ENCODE data around the gene BOD1.

Gene BOD1

DNA sequence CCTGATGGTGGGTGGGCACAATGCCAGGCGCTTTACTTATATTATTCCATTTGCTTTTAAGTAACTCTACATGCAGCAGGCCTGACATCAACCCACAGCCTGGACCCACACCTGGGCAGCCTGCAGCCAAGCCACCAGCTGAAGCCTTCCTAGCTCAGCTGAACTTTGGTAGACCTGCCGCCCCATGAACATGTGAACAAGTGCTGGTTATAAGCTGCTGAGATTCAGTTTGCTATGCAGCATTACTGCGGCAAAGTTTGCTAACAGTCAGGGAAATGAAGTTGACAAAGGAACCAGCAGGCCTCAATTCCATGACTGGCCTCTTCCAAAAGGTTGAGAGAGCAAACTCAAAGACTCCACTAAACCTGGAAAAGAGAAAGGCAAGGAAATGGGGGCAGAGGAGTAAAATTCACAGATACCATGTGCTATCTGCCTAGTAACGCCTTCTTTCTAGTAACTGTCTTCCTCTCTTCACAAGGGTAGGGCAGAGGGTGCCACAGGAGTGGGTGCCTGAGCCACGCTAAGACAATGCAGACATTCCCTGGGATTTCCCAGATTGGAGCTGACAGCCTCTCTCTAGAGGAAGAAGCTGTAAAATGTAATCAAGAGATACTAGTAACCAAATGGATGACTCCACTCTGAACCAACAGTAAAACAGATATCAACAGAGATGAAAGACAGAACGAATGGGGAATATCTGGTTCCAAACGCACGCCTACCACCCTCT, 2.9 kb downstream of the BOD1 start:
- Histone ChIP-seq H3K27me3 (ENCODE audit: control insufficient read depth, insufficient read depth, low read length) (no peaks in the 10 kb centered on the region), H3K4me3 (ENCODE audit: low read depth, low read length) (0 out of 2 replicates have a peak overlapping the region, but pooled peaks have one; percentile 91), H3K4me1 (ENCODE audit: control insufficient read depth, insufficient read depth, low read length) (peaks cover 28% of the 10 kb centered on the region), H3K27ac (ENCODE audit: low read depth, low read length) (no peak overlapping the region), H3K9ac (ENCODE audit: low read length) (no peak overlapping the region), H3K36me3 (ENCODE audit: control insufficient read depth, insufficient read depth, low read length) (peaks cover 56% of the 10 kb centered on the region), H3K9me3 (ENCODE audit: control insufficient read depth, insufficient read depth, low read depth, low read length) (no peaks in the 10 kb centered on the region)

GRCh38 chr5:173612948-173613347, 3.5 kb downstream of the BOD1 start:
- Histone ChIP-seq H3K9ac (ENCODE audit: low read length) (no peak overlapping the region), H3K27me3 (ENCODE audit: control insufficient read depth, insufficient read depth, low read length) (no peaks in the 10 kb centered on the region), H3K36me3 (ENCODE audit: control insufficient read depth, insufficient read depth, low read length) (peaks cover 62% of the 10 kb centered on the region), H3K4me3 (ENCODE audit: low read depth, low read length) (no peak overlapping the region), H3K9me3 (ENCODE audit: control insufficient read depth, insufficient read depth, low read depth, low read length) (no peaks in the 10 kb centered on the region), H3K4me1 (ENCODE audit: control insufficient read depth, insufficient read depth, low read length) (peaks cover 28% of the 10 kb centered on the region), H3K27ac (ENCODE audit: low read depth, low read length) (no peak overlapping the region)

- no peak overlapping the region for H3K9ac ChIP-seq (ENCODE audit: low read length)
- H3K9me3 ChIP-seq (ENCODE audit: control insufficient read depth, insufficient read depth, low read depth, low read length): no peaks in the 10 kb centered on the region
- H3K27me3 ChIP-seq (ENCODE audit: control insufficient read depth, insufficient read depth, low read length): no peaks in the 10 kb centered on the region
- H3K27ac ChIP-seq (ENCODE audit: low read depth, low read length): no peak overlapping the region
- H3K4me3 ChIP-seq (ENCODE audit: low read depth, low read length): no peak overlapping the region
- peaks cover 74% of the 10 kb centered on the region for H3K36me3 ChIP-seq (ENCODE audit: control insufficient read depth, insufficient read depth, low read length)
- peaks cover 22% of the 10 kb centered on the region for H3K4me1 ChIP-seq (ENCODE audit: control insufficient read depth, insufficient read depth, low read length)
Measured at GRCh38 chr5:173611706-173612105, 4.7 kb downstream of the BOD1 start.

DNA sequence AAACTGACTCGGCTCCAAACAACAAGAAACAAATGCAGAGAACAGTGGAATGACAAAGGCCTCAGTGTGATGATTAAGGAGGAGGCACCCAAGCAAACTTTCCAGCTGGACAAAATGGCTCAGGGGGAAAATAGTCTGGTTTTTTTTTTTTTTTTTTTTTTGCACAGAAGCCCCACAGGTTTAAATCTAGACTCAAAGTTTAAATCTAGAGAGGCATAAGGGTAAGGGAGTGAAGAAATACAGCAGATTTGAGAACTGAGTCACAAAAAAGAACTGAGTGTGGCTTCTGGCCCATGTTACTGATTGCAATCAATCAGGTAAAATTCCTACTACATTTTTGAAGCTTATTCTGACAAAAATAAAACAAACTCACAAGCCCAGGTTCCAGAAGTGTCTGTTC, 12.3 kb downstream of the BOD1 start:
- H3K9me3 ChIP-seq (ENCODE audit: control insufficient read depth, insufficient read depth, low read depth, low read length): no peaks in the 10 kb centered on the region
- H3K27ac ChIP-seq (ENCODE audit: low read depth, low read length): no peak overlapping the region
- H3K4me3 ChIP-seq (ENCODE audit: low read depth, low read length): no peak overlapping the region
- H3K36me3 ChIP-seq (ENCODE audit: control insufficient read depth, insufficient read depth, low read length): peaks cover 56% of the 10 kb centered on the region
- H3K9ac ChIP-seq (ENCODE audit: low read length): no peak overlapping the region
- no peaks in the 10 kb centered on the region; the same call in 1 of the 2 replicates for H3K4me1 ChIP-seq (ENCODE audit: control insufficient read depth, insufficient read depth, low read length)
- H3K27me3 ChIP-seq (ENCODE audit: control insufficient read depth, insufficient read depth, low read length): no peaks in the 10 kb centered on the region

DNA sequence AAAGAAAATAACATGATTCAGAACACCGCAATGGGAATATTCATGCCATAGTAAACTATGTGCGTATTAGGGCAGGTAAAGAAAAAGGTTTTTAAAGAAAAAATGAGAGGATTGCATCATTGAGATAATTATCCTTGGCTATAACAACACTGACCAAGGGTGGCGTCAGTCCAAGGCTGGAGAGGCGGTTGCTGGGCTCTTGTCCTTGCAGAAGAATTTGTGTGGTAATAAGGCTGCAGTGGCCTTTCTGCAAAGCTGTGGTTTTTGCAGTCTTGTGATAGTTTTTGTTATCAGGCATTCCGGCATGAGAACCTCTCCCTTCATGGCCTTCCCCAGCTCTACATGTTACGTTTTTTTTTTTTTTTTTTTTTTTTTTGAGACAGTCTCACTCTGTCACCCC, 14.0 kb downstream of the BOD1 start:
- no peaks in the 10 kb centered on the region for H3K9me3 ChIP-seq (ENCODE audit: control insufficient read depth, insufficient read depth, low read depth, low read length)
- no peaks in the 10 kb centered on the region; the same call in 1 of the 2 replicates for H3K4me1 ChIP-seq (ENCODE audit: control insufficient read depth, insufficient read depth, low read length)
- no peak overlapping the region for H3K27ac ChIP-seq (ENCODE audit: low read depth, low read length)
- no peak overlapping the region for H3K9ac ChIP-seq (ENCODE audit: low read length)
- no peaks in the 10 kb centered on the region for H3K27me3 ChIP-seq (ENCODE audit: control insufficient read depth, insufficient read depth, low read length)
- peaks cover 43% of the 10 kb centered on the region for H3K36me3 ChIP-seq (ENCODE audit: control insufficient read depth, insufficient read depth, low read length)
- H3K4me3 ChIP-seq (ENCODE audit: low read depth, low read length): no peak overlapping the region

GRCh38 chr5:173598686-173599085, 17.8 kb downstream of the BOD1 start:
- H3K27ac ChIP-seq (ENCODE audit: low read depth, low read length): no peak overlapping the region
- H3K27me3 ChIP-seq (ENCODE audit: control insufficient read depth, insufficient read depth, low read length): no peaks in the 10 kb centered on the region
- H3K36me3 ChIP-seq (ENCODE audit: control insufficient read depth, insufficient read depth, low read length): 0 out of 2 replicates have a peak, but pooled peaks cover 12% of the 10 kb centered on the region
- no peak overlapping the region for H3K4me3 ChIP-seq (ENCODE audit: low read depth, low read length)
- H3K4me1 ChIP-seq (ENCODE audit: control insufficient read depth, insufficient read depth, low read length): no peaks in the 10 kb centered on the region; the same call in 1 of the 2 replicates
- peaks cover 15% of the 10 kb centered on the region; the same call in 1 of the 2 replicates for H3K9me3 ChIP-seq (ENCODE audit: control insufficient read depth, insufficient read depth, low read depth, low read length)
- no peak overlapping the region for H3K9ac ChIP-seq (ENCODE audit: low read length)

DNA sequence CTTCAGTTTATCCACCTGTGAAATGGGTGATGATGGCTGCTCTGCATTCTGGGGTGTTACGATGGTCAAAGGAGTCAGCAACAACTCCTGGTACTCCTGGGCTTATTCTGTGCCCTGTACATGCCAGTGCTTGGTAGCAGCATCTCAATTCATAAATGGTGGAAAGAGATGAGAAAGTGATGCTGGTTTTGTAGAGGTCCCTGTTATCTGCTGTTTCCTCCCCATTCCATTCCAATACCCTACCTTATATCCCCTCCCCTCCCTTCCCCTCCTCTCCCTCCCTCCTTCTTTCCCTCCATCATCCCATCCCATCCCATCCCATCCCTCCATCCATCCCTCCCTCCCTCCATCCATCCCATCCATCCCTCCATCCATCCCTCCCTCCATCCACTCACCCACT, 19.1 kb downstream of the BOD1 start:
- Histone ChIP-seq H3K9ac (ENCODE audit: low read length) (no peak overlapping the region), H3K27ac (ENCODE audit: low read depth, low read length) (no peak overlapping the region), H3K9me3 (ENCODE audit: control insufficient read depth, insufficient read depth, low read depth, low read length) (peaks cover 28% of the 10 kb centered on the region), H3K4me1 (ENCODE audit: control insufficient read depth, insufficient read depth, low read length) (no peaks in the 10 kb centered on the region), H3K4me3 (ENCODE audit: low read depth, low read length) (no peak overlapping the region), H3K36me3 (ENCODE audit: control insufficient read depth, insufficient read depth, low read length) (0 out of 2 replicates have a peak, but pooled peaks cover 12% of the 10 kb centered on the region), H3K27me3 (ENCODE audit: control insufficient read depth, insufficient read depth, low read length) (no peaks in the 10 kb centered on the region)

GRCh38 chr5:173595841-173596240, 20.6 kb downstream of the BOD1 start:
- Histone ChIP-seq H3K36me3 (ENCODE audit: control insufficient read depth, insufficient read depth, low read length) (0 out of 2 replicates have a peak, but pooled peaks cover 8% of the 10 kb centered on the region), H3K4me1 (ENCODE audit: control insufficient read depth, insufficient read depth, low read length) (no peaks in the 10 kb centered on the region)

DNA sequence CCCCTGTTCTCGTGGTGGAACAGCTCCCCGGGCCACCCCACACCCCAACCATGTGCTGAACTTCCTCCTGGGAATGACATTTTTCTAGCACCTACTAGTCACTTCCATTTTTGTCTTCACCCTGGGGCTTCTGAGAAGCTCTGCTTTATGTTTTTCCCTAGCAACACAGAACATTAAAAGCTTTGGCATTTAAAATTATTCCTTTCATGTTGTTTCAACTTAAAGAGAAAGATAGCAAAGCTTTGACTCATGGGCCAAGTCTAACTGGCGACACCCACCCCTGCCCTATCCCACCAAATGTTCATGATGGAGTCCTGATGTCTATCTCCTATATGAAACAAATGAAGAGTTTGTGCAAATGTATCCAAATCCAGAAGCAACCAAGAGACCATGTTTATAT, 22.4 kb downstream of the BOD1 start:
- no peak overlapping the region for H3K4me3 ChIP-seq (ENCODE audit: low read depth, low read length)

More at GRCh38 chr5:173595841-173596240, 20.6 kb downstream of the BOD1 start:
- no peak overlapping the region for H3K9ac ChIP-seq (ENCODE audit: low read length)
- H3K9me3 ChIP-seq (ENCODE audit: control insufficient read depth, insufficient read depth, low read depth, low read length): peaks cover 41% of the 10 kb centered on the region
- no peaks in the 10 kb centered on the region for H3K27me3 ChIP-seq (ENCODE audit: control insufficient read depth, insufficient read depth, low read length)
- no peak overlapping the region for H3K27ac ChIP-seq (ENCODE audit: low read depth, low read length)
- H3K4me3 ChIP-seq (ENCODE audit: low read depth, low read length): no peak overlapping the region

DNA sequence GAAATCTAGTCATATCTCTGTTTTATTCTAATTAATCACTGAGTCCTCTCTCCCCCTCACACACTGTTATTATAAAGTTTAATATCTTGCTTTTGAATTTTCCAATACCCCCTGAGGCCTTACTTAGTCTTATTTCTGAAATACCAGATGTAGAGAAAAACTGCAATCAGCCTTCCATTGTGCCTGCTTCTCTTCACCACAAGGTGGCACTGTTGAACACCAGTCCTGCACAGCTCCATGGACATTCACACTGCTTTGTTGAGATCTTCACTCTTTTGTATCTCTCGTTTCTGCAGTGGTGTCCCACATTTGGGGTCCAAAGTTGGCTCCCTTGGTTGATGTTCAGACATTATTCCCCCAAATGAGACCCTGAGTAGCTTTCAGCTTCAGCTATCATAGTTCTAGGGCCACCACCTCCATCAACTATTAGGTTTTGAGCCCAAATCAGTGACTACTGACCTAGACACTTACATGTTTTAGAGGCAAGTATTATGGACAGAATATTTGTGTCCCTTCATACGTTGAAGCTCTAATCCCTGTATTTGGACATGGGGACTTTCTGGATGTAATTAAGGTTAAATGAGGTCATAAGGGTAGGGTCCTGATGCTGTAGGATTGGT, 24.3 kb downstream of the BOD1 start:
- Histone ChIP-seq H3K27me3 (ENCODE audit: control insufficient read depth, insufficient read depth, low read length) (no peaks in the 10 kb centered on the region), H3K4me1 (ENCODE audit: control insufficient read depth, insufficient read depth, low read length) (no peaks in the 10 kb centered on the region), H3K36me3 (ENCODE audit: control insufficient read depth, insufficient read depth, low read length) (no peaks in the 10 kb centered on the region), H3K27ac (ENCODE audit: low read depth, low read length) (no peak overlapping the region), H3K4me3 (ENCODE audit: low read depth, low read length) (no peak overlapping the region), H3K9ac (ENCODE audit: low read length) (no peak overlapping the region), H3K9me3 (ENCODE audit: control insufficient read depth, insufficient read depth, low read depth, low read length) (peaks cover 61% of the 10 kb centered on the region)

More for the DNA sequence above, 22.4 kb downstream of the BOD1 start:
- H3K4me1 ChIP-seq (ENCODE audit: control insufficient read depth, insufficient read depth, low read length): no peaks in the 10 kb centered on the region
- peaks cover 51% of the 10 kb centered on the region for H3K9me3 ChIP-seq (ENCODE audit: control insufficient read depth, insufficient read depth, low read depth, low read length)
- H3K36me3 ChIP-seq (ENCODE audit: control insufficient read depth, insufficient read depth, low read length): 0 out of 2 replicates have a peak, but pooled peaks cover 4% of the 10 kb centered on the region
- no peaks in the 10 kb centered on the region for H3K27me3 ChIP-seq (ENCODE audit: control insufficient read depth, insufficient read depth, low read length)
- no peak overlapping the region for H3K9ac ChIP-seq (ENCODE audit: low read length)
- no peak overlapping the region for H3K27ac ChIP-seq (ENCODE audit: low read depth, low read length)

DNA sequence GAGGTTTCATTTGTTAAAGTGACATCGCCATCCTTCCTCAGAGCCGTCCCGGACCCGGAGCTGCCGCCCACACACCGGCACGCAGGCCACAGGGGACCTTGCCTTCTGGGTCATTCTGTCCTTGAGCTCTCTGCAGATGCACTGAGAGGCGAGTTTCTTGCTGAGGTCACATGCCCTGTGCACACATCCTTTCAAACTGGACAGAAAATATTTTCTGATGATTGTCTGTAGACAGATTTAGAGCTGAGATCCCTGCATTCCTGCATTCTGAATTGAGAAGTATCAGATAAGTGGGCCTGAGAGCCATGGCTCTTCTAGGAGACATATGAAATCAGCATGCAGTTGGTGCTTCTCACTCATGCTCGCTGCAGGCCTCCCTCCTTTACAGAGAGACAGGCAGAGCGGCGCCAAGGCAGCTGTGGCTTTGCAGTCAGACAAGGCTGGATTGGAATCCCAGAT, 25.4 kb downstream of the BOD1 start:
- Histone ChIP-seq H3K27ac (ENCODE audit: low read depth, low read length) (no peak overlapping the region), H3K27me3 (ENCODE audit: control insufficient read depth, insufficient read depth, low read length) (no peaks in the 10 kb centered on the region), H3K4me3 (ENCODE audit: low read depth, low read length) (no peak overlapping the region), H3K9me3 (ENCODE audit: control insufficient read depth, insufficient read depth, low read depth, low read length) (peaks cover 67% of the 10 kb centered on the region), H3K9ac (ENCODE audit: low read length) (no peak overlapping the region), H3K36me3 (ENCODE audit: control insufficient read depth, insufficient read depth, low read length) (no peaks in the 10 kb centered on the region), H3K4me1 (ENCODE audit: control insufficient read depth, insufficient read depth, low read length) (no peaks in the 10 kb centered on the region)
